ENCODE results near the gene MOXD1. TPM values are rescaled to one million over a fixed set of nuclear protein-coding genes. Genes with fewer than 3 reads are reported as not detected.

Gene MOXD1
- polyA plus RNA-seq, 1 donor from 2014 or later, result 14.7 TPM

DNA sequence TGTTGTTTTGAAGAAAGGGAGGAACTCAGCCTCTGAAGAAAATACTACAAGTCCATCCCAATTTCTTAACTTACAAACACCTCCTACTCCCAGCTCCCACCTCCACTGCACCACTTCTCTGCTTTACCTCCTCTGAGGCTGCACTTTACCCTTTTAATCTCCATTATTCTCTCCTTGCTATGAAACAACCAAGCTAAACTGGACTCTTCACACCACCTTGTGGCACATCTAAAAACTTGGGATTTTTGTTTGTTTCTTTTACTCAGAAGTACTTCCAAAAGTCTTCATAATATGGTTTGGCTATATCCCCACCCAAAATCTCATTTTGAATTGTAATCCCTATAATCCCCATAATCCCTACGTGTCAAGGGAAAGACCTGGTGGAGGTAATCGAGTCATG, 142.2 kb downstream of the MOXD1 start:
- H4K20me1 ChIP-seq (ENCODE audit: insufficient read depth), result no peaks in the 10 kb centered on the region
- no peak overlapping the region for H3K9ac ChIP-seq (ENCODE audit: low read length)
- H3K27me3 ChIP-seq (ENCODE audit: insufficient read depth, low read depth, low read length), result peaks cover 5% of the 10 kb centered on the region
- H3F3A ChIP-seq (ENCODE audit: insufficient read depth, low read length, poor library complexity, severe bottlenecking), result no peaks in the 10 kb centered on the region
- no peak overlapping the region for H2AFZ ChIP-seq (ENCODE audit: low read depth, low read length)
- H3K79me2 ChIP-seq (replicated peaks; ENCODE audit: insufficient read depth, low read length), result no peaks in the 10 kb centered on the region
- no peak overlapping the region for H3K4me3 ChIP-seq (ENCODE audit: low read length)
- TF ChIP-seq MXI1 (conservative IDR thresholded peaks at IDR 0.05; ENCODE audit: poor library complexity, severe bottlenecking), result no peak
- TF ChIP-seq, protein P1, sequence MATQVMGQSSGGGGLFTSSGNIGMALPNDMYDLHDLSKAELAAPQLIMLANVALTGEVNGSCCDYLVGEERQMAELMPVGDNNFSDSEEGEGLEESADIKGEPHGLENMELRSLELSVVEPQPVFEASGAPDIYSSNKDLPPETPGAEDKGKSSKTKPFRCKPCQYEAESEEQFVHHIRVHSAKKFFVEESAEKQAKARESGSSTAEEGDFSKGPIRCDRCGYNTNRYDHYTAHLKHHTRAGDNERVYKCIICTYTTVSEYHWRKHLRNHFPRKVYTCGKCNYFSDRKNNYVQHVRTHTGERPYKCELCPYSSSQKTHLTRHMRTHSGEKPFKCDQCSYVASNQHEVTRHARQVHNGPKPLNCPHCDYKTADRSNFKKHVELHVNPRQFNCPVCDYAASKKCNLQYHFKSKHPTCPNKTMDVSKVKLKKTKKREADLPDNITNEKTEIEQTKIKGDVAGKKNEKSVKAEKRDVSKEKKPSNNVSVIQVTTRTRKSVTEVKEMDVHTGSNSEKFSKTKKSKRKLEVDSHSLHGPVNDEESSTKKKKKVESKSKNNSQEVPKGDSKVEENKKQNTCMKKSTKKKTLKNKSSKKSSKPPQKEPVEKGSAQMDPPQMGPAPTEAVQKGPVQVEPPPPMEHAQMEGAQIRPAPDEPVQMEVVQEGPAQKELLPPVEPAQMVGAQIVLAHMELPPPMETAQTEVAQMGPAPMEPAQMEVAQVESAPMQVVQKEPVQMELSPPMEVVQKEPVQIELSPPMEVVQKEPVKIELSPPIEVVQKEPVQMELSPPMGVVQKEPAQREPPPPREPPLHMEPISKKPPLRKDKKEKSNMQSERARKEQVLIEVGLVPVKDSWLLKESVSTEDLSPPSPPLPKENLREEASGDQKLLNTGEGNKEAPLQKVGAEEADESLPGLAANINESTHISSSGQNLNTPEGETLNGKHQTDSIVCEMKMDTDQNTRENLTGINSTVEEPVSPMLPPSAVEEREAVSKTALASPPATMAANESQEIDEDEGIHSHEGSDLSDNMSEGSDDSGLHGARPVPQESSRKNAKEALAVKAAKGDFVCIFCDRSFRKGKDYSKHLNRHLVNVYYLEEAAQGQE (IDR thresholded peaks at IDR 0.05; ENCODE audit: borderline replicate concordance), result no peak
- TF ChIP-seq EP300 (conservative IDR thresholded peaks at IDR 0.05; ENCODE audit: poor library complexity, severe bottlenecking), result no peak
- TF ChIP-seq TAF1 (IDR thresholded peaks at IDR 0.05; ENCODE audit: low read depth), result no peak
- TF ChIP-seq, protein P2, sequence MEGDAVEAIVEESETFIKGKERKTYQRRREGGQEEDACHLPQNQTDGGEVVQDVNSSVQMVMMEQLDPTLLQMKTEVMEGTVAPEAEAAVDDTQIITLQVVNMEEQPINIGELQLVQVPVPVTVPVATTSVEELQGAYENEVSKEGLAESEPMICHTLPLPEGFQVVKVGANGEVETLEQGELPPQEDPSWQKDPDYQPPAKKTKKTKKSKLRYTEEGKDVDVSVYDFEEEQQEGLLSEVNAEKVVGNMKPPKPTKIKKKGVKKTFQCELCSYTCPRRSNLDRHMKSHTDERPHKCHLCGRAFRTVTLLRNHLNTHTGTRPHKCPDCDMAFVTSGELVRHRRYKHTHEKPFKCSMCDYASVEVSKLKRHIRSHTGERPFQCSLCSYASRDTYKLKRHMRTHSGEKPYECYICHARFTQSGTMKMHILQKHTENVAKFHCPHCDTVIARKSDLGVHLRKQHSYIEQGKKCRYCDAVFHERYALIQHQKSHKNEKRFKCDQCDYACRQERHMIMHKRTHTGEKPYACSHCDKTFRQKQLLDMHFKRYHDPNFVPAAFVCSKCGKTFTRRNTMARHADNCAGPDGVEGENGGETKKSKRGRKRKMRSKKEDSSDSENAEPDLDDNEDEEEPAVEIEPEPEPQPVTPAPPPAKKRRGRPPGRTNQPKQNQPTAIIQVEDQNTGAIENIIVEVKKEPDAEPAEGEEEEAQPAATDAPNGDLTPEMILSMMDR (IDR thresholded peaks at IDR 0.05; ENCODE audit: poor library complexity, severe bottlenecking), result no peak
- no peak for TF ChIP-seq EZH2 (IDR thresholded peaks at IDR 0.05; ENCODE audit: borderline replicate concordance, insufficient read depth, low read length, poor library complexity, severe bottlenecking)
- TF ChIP-seq SMC3 (conservative IDR thresholded peaks at IDR 0.05; ENCODE audit: poor library complexity), result no peak
- TF ChIP-seq POLR2AphosphoS5 (IDR thresholded peaks at IDR 0.05), result no peak
- no peak for TF ChIP-seq RAD21 (conservative IDR thresholded peaks at IDR 0.05)
- no peak overlapping the region for H3K27ac ChIP-seq (ENCODE audit: low read length)
- H3K9me3 ChIP-seq (ENCODE audit: low read length), result no peaks in the 10 kb centered on the region
- H3K4me2 ChIP-seq (ENCODE audit: low read length), result no peak overlapping the region
- no peaks in the 10 kb centered on the region for H3K36me3 ChIP-seq (ENCODE audit: insufficient read depth, low read length)
- H3K9me2 ChIP-seq (ENCODE audit: insufficient read depth, low read length), result no peaks in the 10 kb centered on the region

DNA sequence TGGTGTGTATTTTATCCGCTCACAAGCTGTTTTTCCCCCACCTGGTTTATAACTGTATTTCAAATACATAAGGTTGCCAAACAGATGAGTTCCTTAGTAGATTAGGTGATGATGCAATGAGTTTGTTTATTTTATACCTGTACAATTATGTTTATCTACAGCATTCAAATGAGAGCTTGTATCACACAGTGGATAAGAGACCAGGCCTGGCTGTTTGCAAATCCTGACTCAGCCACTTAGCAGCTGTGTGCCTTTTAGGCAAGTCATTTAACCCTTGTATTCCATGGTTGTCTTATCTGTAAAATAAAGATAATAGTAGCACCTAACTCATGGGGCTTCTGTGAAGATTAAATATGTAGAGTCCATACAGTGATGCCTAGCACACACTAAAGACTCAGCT, 143.7 kb downstream of the MOXD1 start:
- no peaks in the 10 kb centered on the region for H3K9me3 ChIP-seq (ENCODE audit: low read length)
- no peak overlapping the region for H2AFZ ChIP-seq (ENCODE audit: low read depth, low read length)
- H3K4me3 ChIP-seq (ENCODE audit: low read length), result no peak overlapping the region
- H4K20me1 ChIP-seq (ENCODE audit: insufficient read depth), result no peaks in the 10 kb centered on the region
- H3K79me2 ChIP-seq (replicated peaks; ENCODE audit: insufficient read depth, low read length), result no peaks in the 10 kb centered on the region
- no peak overlapping the region for H3K27ac ChIP-seq (ENCODE audit: low read length)
- no peak overlapping the region for H3K4me2 ChIP-seq (ENCODE audit: low read length)
- H3K9me2 ChIP-seq (ENCODE audit: insufficient read depth, low read length), result no peaks in the 10 kb centered on the region
- no peaks in the 10 kb centered on the region for H3K36me3 ChIP-seq (ENCODE audit: insufficient read depth, low read length)
- TF ChIP-seq POLR2AphosphoS5 (IDR thresholded peaks at IDR 0.05) (no peak), MXI1 (conservative IDR thresholded peaks at IDR 0.05; ENCODE audit: poor library complexity, severe bottlenecking) (no peak), TAF1 (IDR thresholded peaks at IDR 0.05; ENCODE audit: low read depth) (no peak), EZH2 (IDR thresholded peaks at IDR 0.05; ENCODE audit: borderline replicate concordance, insufficient read depth, low read length, poor library complexity, severe bottlenecking) (no peak), RAD21 (conservative IDR thresholded peaks at IDR 0.05) (no peak), SMC3 (conservative IDR thresholded peaks at IDR 0.05; ENCODE audit: poor library complexity) (no peak), EP300 (conservative IDR thresholded peaks at IDR 0.05; ENCODE audit: poor library complexity, severe bottlenecking) (no peak)
- TF ChIP-seq, protein P2 (IDR thresholded peaks at IDR 0.05; ENCODE audit: poor library complexity, severe bottlenecking), result no peak
- TF ChIP-seq, protein P1 (IDR thresholded peaks at IDR 0.05; ENCODE audit: borderline replicate concordance), result no peak
- H3K9ac ChIP-seq (ENCODE audit: low read length), result no peak overlapping the region
- H3F3A ChIP-seq (ENCODE audit: insufficient read depth, low read length, poor library complexity, severe bottlenecking), result no peaks in the 10 kb centered on the region
- peaks cover 5% of the 10 kb centered on the region for H3K27me3 ChIP-seq (ENCODE audit: insufficient read depth, low read depth, low read length)
